A549 (cell line): Measurements from ENCODE around the gene GSC2. TPM values are rescaled to one million over a fixed set of nuclear protein-coding genes. Genes with fewer than 3 reads are reported as not detected.

Experiments
- ATAC-seq, 2 experiments: fragments of 200-7000 bp in 1 of 2; fragments of >200 bp in 1 of 2; cut with Nextera tagmentation in 1 of 2; cut with Tn5 transposase in 1 of 2; 3 replicates each; pipeline versions ENCODE4 v1.8.0 to v1.9.1; 2018 to 2020; ENCODE audit warnings: mild to moderate bottlenecking in 1 of 2, moderate library complexity in 1 of 2
- CTCF ChIA-PET: fragments of 300-600 bp; sonication (Branson Sonifier 250); formaldehyde crosslinking; extraction: SDS; loops from one replicate; lab custom pipeline; 2021; ENCODE audit warnings: antibody characterized with exemption, inconsistent platforms; lab: Yijun Ruan, JAX
- POLR2A ChIA-PET: fragments of 350-600 bp; formaldehyde crosslinking; extraction: SDS; loops from one replicate; lab custom pipeline; 2021; ENCODE audit warnings: antibody characterized with exemption, inconsistent platforms; lab: Yijun Ruan, JAX
- DNase-seq, 2 experiments: peaks; one replicate each; pipeline versions ENCODE4 v3.0.0 to v3.0.0-alpha.2; 2011 to 2016; ENCODE audit warnings: low read depth in 1 of 2, low spot score in 1 of 2
- FAIRE-seq: peaks from 2 replicates; lab custom pipeline; 2011; peaks lifted over from hg19 to GRCh38; lab: Jason Lieb, UNC
- H3K27ac ChIP-seq, 2 experiments: fragments of >200 bp; sonication (Bioruptor Twin); formaldehyde crosslinking; 3 replicates each; pipeline ENCODE4 v1.5.1; 2016 to 2017
- H3K4me1 ChIP-seq: fragments of >200 bp; sonication (Bioruptor Twin); formaldehyde crosslinking; 3 replicates; pipeline ENCODE4 v1.6.1; 2016
- H3K4me2 ChIP-seq: fragments of >200 bp; sonication (Bioruptor Twin); formaldehyde crosslinking; 3 replicates; pipeline ENCODE4 v1.6.1; 2016
- H3K4me3 ChIP-seq: fragments of >200 bp; sonication (Bioruptor Twin); formaldehyde crosslinking; 3 replicates; pipeline ENCODE4 v1.5.1; 2016
- H3K9me3 ChIP-seq: fragments of >200 bp; sonication (Bioruptor Twin); formaldehyde crosslinking; 3 replicates; pipeline ENCODE4 v1.6.1; 2016
- BCL3 ChIP-seq: fragments of >200 bp; sonication (Bioruptor Twin); formaldehyde crosslinking; IDR thresholded peaks from 3 replicates; pipeline ENCODE4 v1.6.1; 2016
- BHLHE40 ChIP-seq: IDR thresholded peaks from 2 replicates; pipeline ENCODE4 v1.6.1; 2012; ENCODE audit warnings: low read depth, low read length, inconsistent platforms
- CBX8 ChIP-seq: fragments of 200-600 bp; sonication (generic); IDR thresholded peaks from 2 replicates; pipeline ENCODE4 v1.6.1; 2016
- CEBPB ChIP-seq, 2 experiments: fragments of >200 bp in 1 of 2; sonication (Bioruptor Twin) in 1 of 2; formaldehyde crosslinking in 1 of 2; IDR thresholded peaks; 2 replicates each; pipeline ENCODE4 v1.6.1; 2012 to 2016
- E2F6 ChIP-seq: IDR thresholded peaks from 2 replicates; pipeline ENCODE4 v1.6.1; 2012; ENCODE audit warnings: low read depth, borderline replicate concordance
- EHF ChIP-seq: fragments of 250-450 bp; sonication (Bioruptor Pico); IDR thresholded peaks from 2 replicates; pipeline ENCODE4 v1.5.0; 2020; ENCODE audit warnings: mild to moderate bottlenecking
- EHMT2 ChIP-seq: fragments of 200-600 bp; sonication (generic); IDR thresholded peaks from 2 replicates; pipeline ENCODE4 v1.6.1; 2016; ENCODE audit warnings: antibody characterized with exemption, low read depth, mild to moderate bottlenecking, moderate library complexity
- EP300 ChIP-seq, 2 experiments: fragments of >200 bp; sonication (Bioruptor Twin); formaldehyde crosslinking; IDR thresholded peaks; 2 replicates in 1 of 2; 3 replicates in 1 of 2; pipeline ENCODE4 v1.6.1; 2016 to 2017
- ESRRA ChIP-seq: fragments of 150-350 bp; IDR thresholded peaks from 2 replicates; pipeline ENCODE4 v1.6.1; 2014; ENCODE audit warnings: mild to moderate bottlenecking, low read length, borderline replicate concordance
- FOSL2 ChIP-seq, 2 experiments: fragments of 450-650 bp in 1 of 2; fragments of >200 bp in 1 of 2; sonication (Bioruptor Twin) in 1 of 2; formaldehyde crosslinking; IDR thresholded peaks; 2 replicates each; pipeline versions ENCODE4 v1.5.0 to v1.6.1; 2016 to 2020; ENCODE audit warnings: mild to moderate bottlenecking in 1 of 2, moderate library complexity in 1 of 2
- FOXS1 ChIP-seq: fragments of 250-450 bp; sonication (Bioruptor Pico); IDR thresholded peaks from 2 replicates; pipeline ENCODE4 v1.5.0; 2020; ENCODE audit warnings: mild to moderate bottlenecking, moderate library complexity
- HDAC2 ChIP-seq: fragments of 200-600 bp; sonication (generic); IDR thresholded peaks from 2 replicates; pipeline ENCODE4 v1.6.1; 2016
- HES2 ChIP-seq: fragments of >200 bp; sonication (Bioruptor Twin); formaldehyde crosslinking; IDR thresholded peaks from 2 replicates; pipeline ENCODE4 v1.6.1; 2016
- HOXA7 ChIP-seq: fragments of 250-450 bp; sonication (Bioruptor Pico); IDR thresholded peaks from 2 replicates; pipeline ENCODE4 v1.5.0; 2020; ENCODE audit warnings: mild to moderate bottlenecking, moderate library complexity
- HOXB13 ChIP-seq: fragments of 250-450 bp; sonication (Bioruptor Pico); IDR thresholded peaks from 2 replicates; pipeline ENCODE4 v1.5.0; 2020; ENCODE audit warnings: low read depth, mild to moderate bottlenecking, moderate library complexity
- JUNB ChIP-seq: fragments of >200 bp; sonication (Bioruptor Twin); formaldehyde crosslinking; IDR thresholded peaks from 2 replicates; pipeline ENCODE4 v1.6.1; 2016
- KDM1A ChIP-seq: fragments of 200-600 bp; sonication (generic); IDR thresholded peaks from 2 replicates; pipeline ENCODE4 v1.6.1; 2016; ENCODE audit warnings: low read depth, mild to moderate bottlenecking
- MAFK ChIP-seq: fragments of 450-650 bp; IDR thresholded peaks from 2 replicates; pipeline ENCODE4 v1.6.1; 2014; ENCODE audit not compliant: partially characterized antibody
- MAX ChIP-seq: IDR thresholded peaks from 2 replicates; pipeline ENCODE4 v1.6.1; 2012
- MAZ ChIP-seq: fragments of 150-350 bp; IDR thresholded peaks from 2 replicates; pipeline ENCODE4 v1.6.1; 2014; ENCODE audit warnings: antibody characterized with exemption, low read depth, low read length, borderline replicate concordance
- NFE2L2 ChIP-seq: fragments of 150-350 bp; conservative IDR thresholded peaks from 2 replicates; pipeline ENCODE4 v1.6.1; 2014; ENCODE audit warnings: low read length
- PBX3 ChIP-seq: IDR thresholded peaks from 2 replicates; pipeline ENCODE4 v1.6.1; 2012
- PHF8 ChIP-seq: fragments of 200-600 bp; sonication (generic); IDR thresholded peaks from 2 replicates; pipeline ENCODE4 v1.6.1; 2016; ENCODE audit warnings: low read depth, mild to moderate bottlenecking, antibody characterized with exemption, moderate library complexity, borderline replicate concordance
- POLR2AphosphoS2 ChIP-seq: conservative IDR thresholded peaks from 2 replicates; pipeline ENCODE4 v1.6.1; 2012; ENCODE audit warnings: low read length, improper control_type of control experiment, inconsistent platforms
- RARB ChIP-seq: fragments of 250-450 bp; sonication (Bioruptor Pico); IDR thresholded peaks from 2 replicates; pipeline ENCODE4 v1.8.0; 2021; ENCODE audit warnings: mild to moderate bottlenecking, moderate library complexity
- RCOR1 ChIP-seq: fragments of 150-350 bp; IDR thresholded peaks from 2 replicates; pipeline ENCODE4 v1.6.1; 2014; ENCODE audit warnings: antibody characterized with exemption, low read length, low read depth
- RNF2 ChIP-seq: fragments of 200-600 bp; sonication (generic); IDR thresholded peaks from 2 replicates; pipeline ENCODE4 v1.6.1; 2016; ENCODE audit warnings: low read depth, mild to moderate bottlenecking, antibody characterized with exemption, moderate library complexity, borderline replicate concordance
- SREBF2 ChIP-seq: fragments of 450-650 bp; IDR thresholded peaks from 2 replicates; pipeline ENCODE4 v1.6.1; 2014; ENCODE audit warnings: mild to moderate bottlenecking, moderate library complexity
- ZNF302 ChIP-seq: fragments of 250-450 bp; sonication (Bioruptor Pico); IDR thresholded peaks from 2 replicates; pipeline ENCODE4 v1.9.0; 2021; ENCODE audit warnings: inconsistent platforms, mild to moderate bottlenecking, moderate library complexity
- WGBS: methylation state at CpG from one replicate; pipeline ENCODE4 v1.1.6; 2017; ENCODE audit errors: missing lambda C conversion rate; 5-methylcytosine and 5-hydroxymethylcytosine counted together
- polyA plus RNA-seq, 4 experiments: library from polyadenylated mRNA; depleted of rRNA in 3 of 4; stranded (reverse); fragments of >200 nt; fragmentation: RNase III in 1 of 4; extraction: RNeasy Plus Mini Kit Qiagen cat#74134 plus additional on column Dnase treatment in 1 of 4; gene quantifications; 2 replicates in 3 of 4; 3 replicates in 1 of 4; pipeline ENCODE4 v1.2.3, GENCODE V29; 2011 to 2017
- TF ChIP-seq, protein P1 (sequence below): fragments of >200 bp; sonication (Bioruptor Twin); formaldehyde crosslinking; IDR thresholded peaks from 3 replicates; pipeline ENCODE4 v1.5.1; 2016
- TF ChIP-seq, protein P2 (sequence below): fragments of 250-450 bp; sonication (Bioruptor Pico); IDR thresholded peaks from 2 replicates; pipeline ENCODE4 v1.5.0; 2021; ENCODE audit warnings: mild to moderate bottlenecking, moderate library complexity, borderline replicate concordance

Gene GSC2
- polyA plus RNA-seq, 2 of the 4 experiments (the other 2 are of a cell fraction): not detected

DNA sequence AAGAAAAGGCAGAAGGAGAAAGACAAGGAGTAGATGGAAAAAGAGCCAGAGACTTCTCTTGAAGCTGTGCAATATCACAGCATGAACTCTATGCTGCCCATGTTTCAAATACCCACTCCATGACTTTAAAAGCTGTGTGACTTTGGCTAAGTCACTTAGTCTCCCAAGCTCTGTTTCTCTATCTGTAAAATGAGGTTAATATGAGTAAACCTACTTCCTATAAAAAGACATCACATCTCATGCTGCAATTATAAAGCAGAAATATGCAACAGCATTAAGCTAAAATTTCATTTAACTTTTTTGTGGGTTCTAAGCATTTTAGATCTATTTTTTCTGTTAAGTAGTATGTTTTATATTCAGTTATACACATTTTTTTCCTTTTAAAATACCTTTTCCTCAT lies 39.4 kb downstream of the GSC2 start:
- no peaks in the 10 kb centered on the region for H3K9me3 ChIP-seq
- H3K27ac ChIP-seq: no peak overlapping the region
- FAIRE-seq (no peak), DNase-seq (no peak)
- H3K4me3 ChIP-seq: no peak overlapping the region
- H3K4me2 ChIP-seq: no peak overlapping the region
- ChIA-PET CTCF (interaction anchor here (0.9 to 1.2 kb wide), 4 partner anchors 9 to 23 kb away, joined by 3 to 4 read pairs (median 4); no protein-coding TSS in a partner anchor), POLR2A (interaction anchor here (1.4 kb wide), 1 partner anchor 11 kb away, joined by 4 read pairs; the partner anchor contains the start of gene DGCR2)
- peaks cover 15% of the 10 kb centered on the region; the same call in 2 of the 3 replicates for H3K4me1 ChIP-seq
- TF ChIP-seq MAZ: no peak
- TF ChIP-seq HDAC2: no peak
- no peak for TF ChIP-seq EHF
- TF ChIP-seq, protein P1, sequence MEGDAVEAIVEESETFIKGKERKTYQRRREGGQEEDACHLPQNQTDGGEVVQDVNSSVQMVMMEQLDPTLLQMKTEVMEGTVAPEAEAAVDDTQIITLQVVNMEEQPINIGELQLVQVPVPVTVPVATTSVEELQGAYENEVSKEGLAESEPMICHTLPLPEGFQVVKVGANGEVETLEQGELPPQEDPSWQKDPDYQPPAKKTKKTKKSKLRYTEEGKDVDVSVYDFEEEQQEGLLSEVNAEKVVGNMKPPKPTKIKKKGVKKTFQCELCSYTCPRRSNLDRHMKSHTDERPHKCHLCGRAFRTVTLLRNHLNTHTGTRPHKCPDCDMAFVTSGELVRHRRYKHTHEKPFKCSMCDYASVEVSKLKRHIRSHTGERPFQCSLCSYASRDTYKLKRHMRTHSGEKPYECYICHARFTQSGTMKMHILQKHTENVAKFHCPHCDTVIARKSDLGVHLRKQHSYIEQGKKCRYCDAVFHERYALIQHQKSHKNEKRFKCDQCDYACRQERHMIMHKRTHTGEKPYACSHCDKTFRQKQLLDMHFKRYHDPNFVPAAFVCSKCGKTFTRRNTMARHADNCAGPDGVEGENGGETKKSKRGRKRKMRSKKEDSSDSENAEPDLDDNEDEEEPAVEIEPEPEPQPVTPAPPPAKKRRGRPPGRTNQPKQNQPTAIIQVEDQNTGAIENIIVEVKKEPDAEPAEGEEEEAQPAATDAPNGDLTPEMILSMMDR: no peak
- TF ChIP-seq JUNB: no peak
- no peak for TF ChIP-seq PHF8
- no peak for TF ChIP-seq BHLHE40
- no peak for TF ChIP-seq POLR2AphosphoS2
- no peak for TF ChIP-seq CEBPB (IDR thresholded peaks at IDR 0.05)
- TF ChIP-seq MAX: no peak
- TF ChIP-seq FOSL2 (IDR thresholded peaks at IDR 0.05): no peak
- no peak for TF ChIP-seq FOSL2 (CRISPR knock-in tag; IDR thresholded peaks at IDR 0.05)
- no peak for TF ChIP-seq KDM1A
- TF ChIP-seq EHMT2: no peak
- no peak for TF ChIP-seq RCOR1
- TF ChIP-seq BCL3: no peak
- TF ChIP-seq MAFK: no peak
- TF ChIP-seq RARB (CRISPR knock-in tag): no peak
- no peak for TF ChIP-seq HES2
- TF ChIP-seq ZNF302 (CRISPR knock-in tag): no peak
- TF ChIP-seq E2F6: no peak
- TF ChIP-seq, all 56 proteins: peak for 0
- ATAC-seq: no peak

DNA sequence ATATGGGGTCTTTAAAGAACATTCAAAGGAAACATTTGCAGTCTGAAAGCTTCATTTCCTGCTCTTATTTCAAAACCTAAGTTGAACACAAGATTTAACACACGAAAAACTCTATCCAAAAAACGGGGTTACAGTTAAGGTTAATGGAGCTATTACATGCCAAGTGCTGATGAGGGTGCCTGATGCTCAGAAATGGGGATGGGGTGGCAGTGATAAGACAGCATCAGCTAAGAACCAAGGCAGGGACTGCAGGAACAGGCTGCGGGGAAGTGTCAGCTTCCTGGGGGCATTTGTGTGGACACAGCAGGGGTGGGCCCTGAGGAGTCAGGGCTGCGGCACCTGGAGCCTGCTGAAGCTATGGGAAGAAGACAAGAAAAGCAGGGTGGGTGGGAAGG lies 40.0 kb downstream of the GSC2 start:
- 94% methylated on average over 4 of the region's 4 CpGs for WGBS
- no peak for FAIRE-seq
- H3K4me3 ChIP-seq: no peak overlapping the region
- no peak overlapping the region for H3K4me2 ChIP-seq
- H3K27ac ChIP-seq: no peak overlapping the region
- ATAC-seq: no peak
- ChIA-PET CTCF (interaction anchor here (0.7 to 1.2 kb wide), 4 partner anchors 9 to 117 kb away, joined by 3 to 4 read pairs (median 3); no protein-coding TSS in a partner anchor), POLR2A (no interaction called here)
- no peak for DNase-seq
- peaks cover 15% of the 10 kb centered on the region; the same call in 2 of the 3 replicates for H3K4me1 ChIP-seq
- no peaks in the 10 kb centered on the region for H3K9me3 ChIP-seq
- no peak for TF ChIP-seq ZNF302 (CRISPR knock-in tag)
- TF ChIP-seq HDAC2: no peak
- TF ChIP-seq MAZ: no peak
- no peak for TF ChIP-seq JUNB
- TF ChIP-seq ESRRA: no peak
- TF ChIP-seq, protein P2, sequence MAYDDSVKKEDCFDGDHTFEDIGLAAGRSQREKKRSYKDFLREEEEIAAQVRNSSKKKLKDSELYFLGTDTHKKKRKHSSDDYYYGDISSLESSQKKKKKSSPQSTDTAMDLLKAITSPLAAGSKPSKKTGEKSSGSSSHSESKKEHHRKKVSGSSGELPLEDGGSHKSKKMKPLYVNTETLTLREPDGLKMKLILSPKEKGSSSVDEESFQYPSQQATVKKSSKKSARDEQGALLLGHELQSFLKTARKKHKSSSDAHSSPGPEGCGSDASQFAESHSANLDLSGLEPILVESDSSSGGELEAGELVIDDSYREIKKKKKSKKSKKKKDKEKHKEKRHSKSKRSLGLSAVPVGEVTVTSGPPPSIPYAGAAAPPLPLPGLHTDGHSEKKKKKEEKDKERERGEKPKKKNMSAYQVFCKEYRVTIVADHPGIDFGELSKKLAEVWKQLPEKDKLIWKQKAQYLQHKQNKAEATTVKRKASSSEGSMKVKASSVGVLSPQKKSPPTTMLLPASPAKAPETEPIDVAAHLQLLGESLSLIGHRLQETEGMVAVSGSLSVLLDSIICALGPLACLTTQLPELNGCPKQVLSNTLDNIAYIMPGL (CRISPR knock-in tag): no peak
- TF ChIP-seq CBX8: no peak
- TF ChIP-seq HOXA7 (CRISPR knock-in tag): no peak
- no peak for TF ChIP-seq KDM1A
- TF ChIP-seq PBX3: no peak
- TF ChIP-seq HOXB13 (CRISPR knock-in tag): no peak
- no peak for TF ChIP-seq FOXS1 (CRISPR knock-in tag)
- TF ChIP-seq RNF2: no peak
- TF ChIP-seq NFE2L2: no peak
- no peak for TF ChIP-seq PHF8
- TF ChIP-seq SREBF2: no peak
- TF ChIP-seq EP300 (IDR thresholded peaks at IDR 0.05): no peak
